Transverse colon (tissue), 4 donors: ENCODE results near the gene ZFC3H1. TPM values are rescaled to one million over a fixed set of nuclear protein-coding genes. Genes with fewer than 3 reads are reported as not detected.

Experiments used
- DNase-seq: peaks from one replicate; pipeline ENCODE4 v3.0.0-alpha.2; 2019
- H3K27ac ChIP-seq, 4 donors: fragments of 200-600 bp; sonication (generic); 2 replicates each; pipeline ENCODE4 v1.5.1; 2016 to 2018; ENCODE audit warnings: inconsistent platforms in 4 of 4
- H3K27me3 ChIP-seq: fragments of 200-600 bp; sonication (generic); 2 replicates; pipeline ENCODE4 v1.5.1; 2017; ENCODE audit warnings: inconsistent platforms
- H3K36me3 ChIP-seq, 4 donors: fragments of 200-600 bp; sonication (generic); 2 replicates each; pipeline ENCODE4 v1.5.1; 2017 to 2019; ENCODE audit warnings: inconsistent platforms in 4 of 4
- H3K4me1 ChIP-seq, 4 donors: fragments of 200-600 bp; sonication (generic); 2 replicates each; pipeline ENCODE4 v1.5.1; 2017 to 2020; ENCODE audit warnings: inconsistent platforms in 4 of 4
- H3K4me3 ChIP-seq, 4 donors: fragments of 200-600 bp; sonication (generic); 1 replicate in 1 of 4; 2 replicates in 3 of 4; pipeline versions ENCODE4 v1.5.1 to v1.6.1; 2017 to 2019; ENCODE audit warnings: inconsistent platforms in 4 of 4
- H3K9me3 ChIP-seq, 2 donors: fragments of 200-600 bp; sonication (generic); 2 replicates each; pipeline ENCODE4 v1.5.1; 2017 to 2019; ENCODE audit warnings: inconsistent platforms in 2 of 2
- EP300 ChIP-seq: sonication (generic); formaldehyde crosslinking; IDR thresholded peaks from one replicate; pipeline ENCODE4 v1.6.1; 2017; ENCODE audit warnings: antibody characterized with exemption, low read depth
- POLR2A ChIP-seq: fragments of 450-650 bp; IDR thresholded peaks from one replicate; pipeline ENCODE4 v1.6.1; 2016; ENCODE audit warnings: antibody characterized with exemption, mild to moderate bottlenecking, moderate library complexity
- POLR2AphosphoS5 ChIP-seq, 3 donors: sonication (generic); formaldehyde crosslinking; IDR thresholded peaks; one replicate each; pipeline ENCODE4 v1.6.1; 2016; ENCODE audit warnings: antibody characterized with exemption in 3 of 3
- WGBS, 2 donors: methylation state at CpG; one replicate each; pipeline ENCODE4 v1.1.5; 2018; ENCODE audit warnings: low coverage in 1 of 2; 5-methylcytosine and 5-hydroxymethylcytosine counted together
- in situ Hi-C, 4 donors: fragments of 200-750 bp; cut with MboI; loops; one replicate each; pipeline versions ENCODE4 v1.15.0 to v1.15.1; 2017; ENCODE audit warnings: low sequenced_read_pairs in 3 of 4, low pct_ligation_motif_present in 1 of 4, low pct_unique_long_range_greater_than_20kb in 1 of 4
- intact Hi-C: fragments of 100-400 bp; cut with DNase I; formaldehyde crosslinking; loops from one replicate; pipeline ENCODE4 v1.15.1; 2023; ENCODE audit warnings: low total_unique reads
- total RNA-seq, 4 donors: library from RNA; depleted of rRNA; stranded (reverse); fragments of >200 nt; gene quantifications; one replicate each; pipeline ENCODE4 v1.1.0, GENCODE V29; 2016
- TF ChIP-seq, protein P1 (sequence below), 5 experiments: fragments of 200-600 bp in 3 of 5; fragments of 450-650 bp in 2 of 5; sonication (generic) in 3 of 5; IDR thresholded peaks; 1 replicate in 2 of 5; 2 replicates in 3 of 5; pipeline ENCODE4 v1.5.1; 2016 to 2017; ENCODE audit warnings: antibody characterized with exemption in 5 of 5, inconsistent platforms in 3 of 5, mild to moderate bottlenecking in 2 of 5, moderate library complexity in 1 of 5

Gene ZFC3H1
- total RNA-seq, 4 donors from 2014 or later = 61.9 to 141 (median 91.6) TPM

DNA sequence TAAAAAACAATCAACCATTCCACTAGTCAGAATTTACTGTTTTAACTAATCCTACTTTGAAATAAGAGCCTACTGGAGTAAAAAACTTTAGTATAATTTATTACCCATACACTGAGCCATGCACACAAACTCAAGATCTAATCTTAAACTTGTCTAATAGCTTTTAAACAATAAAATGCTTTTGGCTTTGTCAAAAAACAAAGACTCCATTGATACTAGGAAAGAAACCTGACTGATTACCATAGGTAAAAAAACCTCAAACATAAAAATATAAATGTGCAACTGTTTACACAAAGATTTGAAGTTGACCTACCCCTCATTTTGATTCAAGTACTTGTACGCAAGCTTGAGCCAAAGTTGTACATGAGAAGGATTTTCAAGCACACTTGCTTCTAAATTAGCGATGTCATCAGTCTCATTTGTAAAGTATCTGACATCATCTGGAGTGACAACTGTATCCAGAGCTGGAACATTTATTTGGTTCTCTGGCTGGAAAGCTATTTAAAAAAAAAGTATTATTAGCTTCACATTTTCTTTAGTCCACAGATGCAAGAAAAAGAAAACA lies 36.1 kb downstream of the ZFC3H1 start:
- WGBS, 2 donors = 44% methylated on average over 2 of the region's 2 CpGs
- H3K27ac ChIP-seq = no peak overlapping the region
- peaks cover 0 to 7% (median 0%) of the 10 kb centered on the region in 4 donors for H3K4me1 ChIP-seq
- H3K9me3 ChIP-seq = no peaks in the 10 kb centered on the region
- in situ Hi-C loops (no loop called here), intact Hi-C loops (loop anchor here (2.0 kb wide), 1 partner anchor 71 kb away; no protein-coding TSS in a partner anchor)
- DNase-seq = no peak
- no peaks in the 10 kb centered on the region for H3K27me3 ChIP-seq
- no peak overlapping the region for H3K4me3 ChIP-seq
- TF ChIP-seq POLR2A = no peak
- H3K36me3 ChIP-seq = peaks cover 0 to 88% (median 40%) of the 10 kb centered on the region in 4 donors

DNA sequence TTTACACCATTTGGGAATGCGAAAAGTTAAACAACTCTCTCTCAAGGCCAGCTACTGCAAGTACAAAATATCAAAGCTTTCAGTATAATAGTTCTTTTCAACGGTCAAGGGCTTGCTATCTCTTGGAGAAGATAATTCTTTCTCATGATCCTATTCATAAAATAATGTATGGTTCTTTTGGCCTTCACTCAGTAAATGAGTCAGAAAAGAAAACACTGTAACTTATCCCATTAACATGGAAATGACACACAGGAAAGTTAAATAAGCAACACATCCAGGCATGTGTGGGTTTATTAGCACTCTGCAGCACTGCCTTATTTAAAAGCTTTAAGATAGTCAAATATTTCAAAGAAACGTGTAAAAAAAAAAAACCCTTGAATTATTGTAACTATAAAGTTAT lies 36.9 kb downstream of the ZFC3H1 start:
- H3K36me3 ChIP-seq = peaks cover 0 to 88% (median 40%) of the 10 kb centered on the region in 4 donors
- intact Hi-C loops = no loop called here
- in situ Hi-C loops = no loop called here

DNA sequence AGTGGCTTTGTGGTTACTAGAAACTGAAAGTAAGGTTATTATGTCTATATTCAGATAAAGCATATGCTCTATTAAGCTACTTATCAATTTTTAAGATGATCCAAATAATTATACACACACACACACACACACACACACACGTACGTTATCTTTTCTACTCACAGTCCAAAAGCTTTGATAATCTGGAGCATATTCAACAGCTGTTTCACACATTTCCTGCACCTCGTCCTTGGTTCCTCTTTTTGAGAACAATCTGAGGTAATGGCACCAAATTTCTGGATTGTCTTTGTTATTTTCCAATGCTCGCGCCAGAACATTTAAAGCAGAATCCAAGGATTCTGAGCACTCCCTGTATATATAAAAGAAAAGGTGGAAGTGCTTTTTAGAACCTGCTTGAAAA lies 37.5 kb downstream of the ZFC3H1 start:
- Histone ChIP-seq H3K36me3 (peaks cover 0 to 88% (median 40%) of the 10 kb centered on the region in 4 donors), H3K27ac (no peak overlapping the region), H3K27me3 (no peaks in the 10 kb centered on the region), H3K9me3 (no peaks in the 10 kb centered on the region), H3K4me1 (peaks cover 0 to 7% (median 0%) of the 10 kb centered on the region in 4 donors), H3K4me3 (no peak overlapping the region)
- in situ Hi-C loops (no loop called here), intact Hi-C loops (no loop called here)
- TF ChIP-seq EP300 = no peak
- TF ChIP-seq POLR2A = no peak
- TF ChIP-seq, protein P1, sequence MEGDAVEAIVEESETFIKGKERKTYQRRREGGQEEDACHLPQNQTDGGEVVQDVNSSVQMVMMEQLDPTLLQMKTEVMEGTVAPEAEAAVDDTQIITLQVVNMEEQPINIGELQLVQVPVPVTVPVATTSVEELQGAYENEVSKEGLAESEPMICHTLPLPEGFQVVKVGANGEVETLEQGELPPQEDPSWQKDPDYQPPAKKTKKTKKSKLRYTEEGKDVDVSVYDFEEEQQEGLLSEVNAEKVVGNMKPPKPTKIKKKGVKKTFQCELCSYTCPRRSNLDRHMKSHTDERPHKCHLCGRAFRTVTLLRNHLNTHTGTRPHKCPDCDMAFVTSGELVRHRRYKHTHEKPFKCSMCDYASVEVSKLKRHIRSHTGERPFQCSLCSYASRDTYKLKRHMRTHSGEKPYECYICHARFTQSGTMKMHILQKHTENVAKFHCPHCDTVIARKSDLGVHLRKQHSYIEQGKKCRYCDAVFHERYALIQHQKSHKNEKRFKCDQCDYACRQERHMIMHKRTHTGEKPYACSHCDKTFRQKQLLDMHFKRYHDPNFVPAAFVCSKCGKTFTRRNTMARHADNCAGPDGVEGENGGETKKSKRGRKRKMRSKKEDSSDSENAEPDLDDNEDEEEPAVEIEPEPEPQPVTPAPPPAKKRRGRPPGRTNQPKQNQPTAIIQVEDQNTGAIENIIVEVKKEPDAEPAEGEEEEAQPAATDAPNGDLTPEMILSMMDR (IDR thresholded peaks at IDR 0.05) = no peak
- no peak for TF ChIP-seq POLR2AphosphoS5 (IDR thresholded peaks at IDR 0.05)
- no peak for DNase-seq
- WGBS, 2 donors = 28 to 39% methylated on average over 4 to 5 of the region's 5 CpGs

More for the DNA sequence above, 36.9 kb downstream of the ZFC3H1 start:
- Histone ChIP-seq H3K9me3 (no peaks in the 10 kb centered on the region), H3K4me1 (peaks cover 0 to 7% (median 0%) of the 10 kb centered on the region in 4 donors), H3K27me3 (no peaks in the 10 kb centered on the region), H3K4me3 (no peak overlapping the region), H3K27ac (no peak overlapping the region)
- TF ChIP-seq POLR2AphosphoS5 (IDR thresholded peaks at IDR 0.05) (no peak), EP300 (no peak), POLR2A (no peak)
- TF ChIP-seq, protein P1 (IDR thresholded peaks at IDR 0.05) = no peak
- WGBS, 2 donors = 26 to 41% methylated on average over 3 of the region's 3 CpGs
- DNase-seq = no peak

DNA sequence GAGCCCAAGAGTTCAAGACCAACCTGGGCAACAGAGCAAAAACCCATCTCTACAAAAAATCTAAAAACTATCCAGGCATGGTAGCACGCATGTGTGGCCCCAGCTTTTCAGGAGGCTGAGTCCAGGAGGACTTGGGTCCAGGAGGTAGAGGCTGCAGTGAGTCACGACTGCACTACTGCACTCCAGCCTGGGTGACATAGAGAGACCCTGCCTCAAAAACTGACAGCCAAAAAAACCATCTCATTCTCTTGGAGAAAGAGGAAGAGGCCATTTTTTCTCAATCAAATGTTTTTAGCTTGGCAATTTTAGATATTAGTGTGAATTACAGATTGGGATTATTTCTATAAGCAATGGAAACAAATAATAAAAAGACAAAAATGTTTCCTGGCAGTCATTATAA lies 38.2 kb downstream of the ZFC3H1 start:
- no peak for DNase-seq
- no peaks in the 10 kb centered on the region for H3K27me3 ChIP-seq
- no peak overlapping the region for H3K4me3 ChIP-seq
- intact Hi-C loops (no loop called here), in situ Hi-C loops (no loop called here)
- 87% methylated on average over 2 of the region's 2 CpGs; no CpG with 5 or more reads in 1 of the 2 donors for WGBS, 2 donors
- peaks cover 0 to 7% (median 0%) of the 10 kb centered on the region in 4 donors for H3K4me1 ChIP-seq
- no peaks in the 10 kb centered on the region for H3K9me3 ChIP-seq
- peaks cover 0 to 85% (median 41%) of the 10 kb centered on the region in 4 donors for H3K36me3 ChIP-seq
- H3K27ac ChIP-seq = no peak overlapping the region
- TF ChIP-seq, protein P1 (IDR thresholded peaks at IDR 0.05) = no peak
- TF ChIP-seq POLR2A (no peak), POLR2AphosphoS5 (IDR thresholded peaks at IDR 0.05) (no peak), EP300 (no peak)
